Natural killer cell treated with Interleukin-12 subunit alpha and Interleukin-12 subunit beta and Interleukin-15 and Interleukin-18, amount 100 ng/mL, for 72 hours (primary cell): ENCODE measurements around the gene HDAC10. TPM values are rescaled to one million over a fixed set of nuclear protein-coding genes. Genes with fewer than 3 reads are reported as not detected.

ENCODE experiments used
- ATAC-seq, 2 donors: fragments of 150-1000 bp; cut with Tn5 transposase in 1 of 2; sonication (Bioruptor Pico), chemical (Tn5 transposase) in 1 of 2; 2 replicates each; pipeline ENCODE4 v1.10.0; 2021
- DNase-seq: peaks from one replicate; pipeline ENCODE4 v3.0.0; 2022; ENCODE audit warnings: low spot score
- H3K27ac Mint-ChIP-seq, 2 donors: 1 replicate in 1 of 2; 2 replicates in 1 of 2; pipeline ENCODE4 v1.8.0; 2022; ENCODE audit warnings: mixed read lengths in 2 of 2, mild to moderate bottlenecking in 1 of 2, moderate library complexity in 1 of 2
- H3K27me3 Mint-ChIP-seq, 2 donors: 1 replicate in 1 of 2; 2 replicates in 1 of 2; pipeline ENCODE4 v1.8.0; 2022; ENCODE audit warnings: mixed read lengths in 2 of 2
- H3K36me3 Mint-ChIP-seq: one replicate; pipeline ENCODE4 v1.8.0; 2022; ENCODE audit warnings: mixed read lengths
- H3K4me1 Mint-ChIP-seq, 2 donors: 1 replicate in 1 of 2; 2 replicates in 1 of 2; pipeline ENCODE4 v1.8.0; 2022; ENCODE audit warnings: low read depth in 2 of 2, mixed read lengths in 2 of 2, mild to moderate bottlenecking in 1 of 2
- H3K4me3 Mint-ChIP-seq: one replicate; pipeline ENCODE4 v1.8.0; 2022; ENCODE audit warnings: mixed read lengths
- H3K9me3 Mint-ChIP-seq: 2 replicates; pipeline ENCODE4 v1.8.0; 2022; ENCODE audit warnings: mixed read lengths
- total RNA-seq, 2 donors: library from RNA; stranded (reverse); gene quantifications; one replicate each; pipeline ENCODE4 v1.2.3, GENCODE V29; 2022

The HDAC10 gene
- total RNA-seq, 2 donors from 2014 or later: 54.5 to 113 TPM

DNA sequence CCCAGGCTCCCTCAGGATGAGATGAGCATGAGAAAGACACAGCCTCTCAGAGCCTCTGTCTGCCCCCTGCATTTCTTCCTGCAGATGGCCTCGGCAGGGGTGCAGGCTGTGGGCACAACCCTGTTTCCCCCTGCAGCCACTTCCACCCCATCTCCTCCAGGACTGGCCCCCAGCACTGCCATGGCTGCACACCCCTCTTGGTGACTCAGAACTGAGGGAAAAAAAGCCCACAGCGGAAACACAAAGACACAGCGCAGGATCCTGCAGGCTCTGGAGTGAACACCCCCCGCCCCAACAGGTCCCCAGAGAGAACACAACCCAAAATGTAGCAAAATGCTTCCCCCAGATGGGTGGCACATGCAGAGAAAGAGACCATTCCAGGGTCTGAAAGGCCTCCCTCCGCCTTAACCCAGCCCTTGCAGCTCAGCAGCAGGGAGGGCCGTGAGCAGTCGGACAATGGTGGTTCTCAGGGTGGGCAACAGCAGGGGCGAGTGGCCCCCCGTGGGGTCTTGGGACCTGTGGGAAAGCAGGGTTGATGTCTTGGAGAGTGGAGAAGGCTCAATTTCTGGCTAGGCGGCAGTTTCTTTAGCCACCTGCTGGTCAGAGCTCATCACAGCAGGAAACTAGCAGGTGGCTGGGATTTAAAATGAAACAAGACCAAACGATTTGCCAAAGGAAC is 14.2 kb downstream of the HDAC10 start:
- Mint-ChIP-seq H3K9me3 (no peaks in the 10 kb centered on the region), H3K4me3 (no peak overlapping the region), H3K27ac (no peak overlapping the region), H3K27me3 (no peaks in the 10 kb centered on the region), H3K36me3 (no peaks in the 10 kb centered on the region), H3K4me1 (peaks cover 20 to 39% of the 10 kb centered on the region in 2 donors)
- DNase-seq (no peak), ATAC-seq (no peak)

DNA sequence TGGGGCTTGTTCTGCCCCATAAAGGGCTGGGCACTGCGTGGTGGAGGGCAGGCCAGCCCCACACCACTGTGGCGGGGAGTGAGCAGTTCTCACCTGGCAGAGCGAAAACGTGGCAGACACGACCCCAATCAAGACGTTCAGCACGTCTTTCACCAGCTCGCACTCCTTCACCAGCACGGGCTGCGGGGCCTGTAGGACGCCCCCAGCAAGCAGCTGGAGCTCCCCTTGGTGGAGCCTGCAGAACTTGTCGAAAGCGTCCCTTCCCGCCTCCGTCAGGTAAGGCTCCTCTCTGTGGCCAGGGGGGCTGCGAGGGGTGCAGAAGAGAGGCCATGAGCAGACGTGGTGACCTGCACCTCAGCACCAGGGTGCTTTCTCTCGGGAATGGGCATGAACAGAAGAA is 17.8 kb downstream of the HDAC10 start:
- no peak for DNase-seq
- Mint-ChIP-seq H3K27ac (no peak overlapping the region), H3K9me3 (no peaks in the 10 kb centered on the region), H3K4me1 (peaks cover 11 to 36% of the 10 kb centered on the region in 2 donors), H3K4me3 (no peak overlapping the region), H3K36me3 (no peaks in the 10 kb centered on the region), H3K27me3 (no peaks in the 10 kb centered on the region)
- no peak for ATAC-seq

- Mint-ChIP-seq H3K4me3 (no peak overlapping the region), H3K27me3 (no peaks in the 10 kb centered on the region), H3K9me3 (no peaks in the 10 kb centered on the region), H3K27ac (no peak overlapping the region), H3K36me3 (no peaks in the 10 kb centered on the region), H3K4me1 (peaks cover 11 to 32% of the 10 kb centered on the region in 2 donors)
- ATAC-seq (no peak), DNase-seq (no peak)
Observed at GRCh38 chr22:50232481-50233151, 18.4 kb downstream of the HDAC10 start.

DNA sequence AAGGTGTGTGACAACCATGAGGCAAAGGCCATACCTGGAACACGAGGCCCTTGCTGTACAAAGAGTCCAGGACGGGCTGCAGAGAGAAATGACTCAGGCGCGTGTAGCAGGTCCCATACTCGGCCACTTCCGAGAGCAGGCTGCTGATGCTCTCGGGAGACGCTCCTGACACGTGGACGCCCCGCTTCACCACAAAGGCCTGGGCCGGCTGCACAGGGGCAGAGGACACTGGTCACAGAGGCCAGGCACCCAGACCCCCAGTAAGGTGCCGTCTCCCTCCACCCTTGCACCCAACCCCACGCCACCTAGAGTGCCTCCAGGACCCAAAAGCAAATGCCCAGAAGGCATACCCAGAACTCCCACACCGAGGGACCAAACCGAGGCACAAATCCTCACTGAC is 21.7 kb downstream of the HDAC10 start:
- ATAC-seq (no peak), DNase-seq (no peak)
- Mint-ChIP-seq H3K4me3 (no peak overlapping the region), H3K36me3 (no peaks in the 10 kb centered on the region), H3K9me3 (no peaks in the 10 kb centered on the region), H3K27me3 (no peaks in the 10 kb centered on the region), H3K27ac (no peak overlapping the region), H3K4me1 (peaks cover 1 to 17% of the 10 kb centered on the region in 2 donors)

GRCh38 chr22:50228366-50228765 is 22.7 kb downstream of the HDAC10 start:
- no peak for DNase-seq
- peaks cover 0 to 10% of the 10 kb centered on the region in 2 donors for H3K4me1 Mint-ChIP-seq
- no peaks in the 10 kb centered on the region for H3K36me3 Mint-ChIP-seq
- peak overlapping the region in 1 of 2 donors; percentile 54 for H3K27ac Mint-ChIP-seq
- ATAC-seq: no peak
- H3K27me3 Mint-ChIP-seq: no peaks in the 10 kb centered on the region
- no peaks in the 10 kb centered on the region for H3K9me3 Mint-ChIP-seq
- no peak overlapping the region for H3K4me3 Mint-ChIP-seq

DNA sequence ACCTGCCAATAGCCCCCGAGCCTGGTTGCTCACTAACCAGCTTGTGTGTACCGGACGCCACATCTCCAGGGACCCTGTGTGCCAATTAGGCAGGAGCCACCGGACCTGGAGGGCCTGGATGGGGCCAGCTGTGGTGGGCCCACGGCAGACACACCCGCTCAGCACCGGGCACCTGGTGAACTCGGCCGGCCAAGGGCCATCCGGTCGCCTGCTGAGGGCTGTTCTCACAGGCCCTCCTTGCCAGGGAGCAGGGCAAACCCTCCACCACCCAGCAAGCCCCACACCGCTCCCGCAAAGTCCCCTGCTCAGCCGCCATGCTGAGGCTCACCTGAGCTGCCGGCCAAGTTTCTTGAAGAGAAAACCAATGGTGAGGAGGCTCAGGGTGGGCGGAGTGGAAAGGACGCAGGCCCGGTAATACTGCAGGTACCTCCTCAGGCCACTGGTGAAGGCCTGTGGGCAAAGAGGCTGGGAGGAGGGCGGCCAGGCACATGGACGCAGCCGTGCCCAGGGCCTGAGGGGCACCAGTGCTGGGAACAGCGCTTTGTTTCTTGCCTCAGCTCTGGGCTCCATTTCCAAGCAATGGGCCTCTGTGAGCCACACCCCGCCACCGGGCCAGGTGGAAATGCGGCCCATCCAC is 23.4 kb downstream of the HDAC10 start:
- ATAC-seq (no peak), DNase-seq (no peak)
- no peaks in the 10 kb centered on the region for H3K27me3 Mint-ChIP-seq
- H3K9me3 Mint-ChIP-seq: no peaks in the 10 kb centered on the region
- no peak overlapping the region for H3K4me3 Mint-ChIP-seq
- H3K27ac Mint-ChIP-seq: no peak overlapping the region
- H3K4me1 Mint-ChIP-seq: peaks cover 0 to 10% of the 10 kb centered on the region in 2 donors
- no peaks in the 10 kb centered on the region for H3K36me3 Mint-ChIP-seq

DNA sequence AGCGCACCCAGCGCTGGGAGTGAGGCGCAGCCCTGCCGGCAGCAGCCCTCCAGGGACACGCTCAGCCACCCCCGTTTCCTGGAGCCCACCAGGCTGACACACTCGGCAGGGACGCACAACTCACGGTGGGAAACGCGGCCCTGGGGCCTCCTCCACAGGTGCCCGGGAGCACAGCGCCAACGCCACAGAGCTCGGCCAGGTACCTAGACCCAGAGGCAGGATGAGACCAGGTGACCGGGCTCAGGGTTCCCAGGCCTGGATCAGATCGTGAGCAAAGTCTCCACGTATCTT is 24.2 kb downstream of the HDAC10 start:
- peaks cover 0 to 10% of the 10 kb centered on the region in 2 donors for H3K4me1 Mint-ChIP-seq
- ATAC-seq: no peak
- no peaks in the 10 kb centered on the region for H3K36me3 Mint-ChIP-seq

DNA sequence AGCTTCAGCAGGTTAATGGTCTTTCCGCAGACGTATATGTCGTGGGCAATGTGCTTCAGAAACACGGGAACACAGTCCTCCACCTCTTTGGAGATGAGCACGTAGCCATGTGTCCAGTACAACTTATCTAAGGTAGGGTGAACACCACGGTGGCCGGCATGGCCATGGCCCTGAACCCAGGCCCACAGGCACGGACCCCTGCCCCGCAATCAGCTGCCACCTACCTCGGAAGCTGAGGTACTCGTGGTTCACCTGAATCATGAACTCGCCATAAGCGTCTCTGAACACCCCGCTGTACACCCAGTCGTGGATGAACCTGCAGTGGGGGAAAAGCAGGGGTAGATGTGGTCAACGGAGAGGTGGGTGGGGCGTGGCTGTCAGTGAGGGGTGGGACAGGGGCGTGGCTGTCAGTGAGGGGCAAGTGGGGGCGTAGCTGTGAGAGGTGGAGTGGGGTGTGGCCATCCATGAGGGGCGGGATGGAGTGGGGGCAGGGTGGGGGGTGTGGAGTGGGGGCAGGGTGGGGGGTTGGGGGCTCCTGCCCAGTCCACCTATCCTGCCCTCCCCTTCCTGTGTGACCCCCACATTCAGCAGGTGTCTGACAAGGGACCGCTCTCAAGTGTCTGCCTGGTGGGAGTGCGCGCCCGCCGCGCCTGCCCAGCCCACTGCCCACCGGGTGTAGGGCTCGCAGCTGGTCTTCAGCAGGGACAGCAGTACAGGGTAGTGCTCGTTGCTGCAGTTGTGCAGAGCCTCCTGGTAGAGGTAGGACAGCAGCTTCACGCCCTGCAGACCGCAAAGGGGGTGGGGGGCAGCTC is 24.8 kb downstream of the HDAC10 start:
- Mint-ChIP-seq H3K9me3 (no peaks in the 10 kb centered on the region), H3K36me3 (no peaks in the 10 kb centered on the region), H3K4me3 (no peak overlapping the region), H3K27ac (no peak overlapping the region), H3K4me1 (peaks cover 0 to 10% of the 10 kb centered on the region in 2 donors), H3K27me3 (no peaks in the 10 kb centered on the region)
- no peak for ATAC-seq
- DNase-seq: no peak

More for the DNA sequence above, 24.2 kb downstream of the HDAC10 start:
- Mint-ChIP-seq H3K9me3 (no peaks in the 10 kb centered on the region), H3K27ac (no peak overlapping the region), H3K27me3 (no peaks in the 10 kb centered on the region), H3K4me3 (no peak overlapping the region)
- no peak for DNase-seq

- Mint-ChIP-seq H3K4me1 (peaks cover 0 to 10% of the 10 kb centered on the region in 2 donors), H3K27ac (no peak overlapping the region), H3K27me3 (no peaks in the 10 kb centered on the region), H3K36me3 (no peaks in the 10 kb centered on the region), H3K9me3 (no peaks in the 10 kb centered on the region), H3K4me3 (no peak overlapping the region)
- DNase-seq: no peak
- no peak for ATAC-seq
Observed at GRCh38 chr22:50225200-50225969, 25.7 kb downstream of the HDAC10 start.

DNA sequence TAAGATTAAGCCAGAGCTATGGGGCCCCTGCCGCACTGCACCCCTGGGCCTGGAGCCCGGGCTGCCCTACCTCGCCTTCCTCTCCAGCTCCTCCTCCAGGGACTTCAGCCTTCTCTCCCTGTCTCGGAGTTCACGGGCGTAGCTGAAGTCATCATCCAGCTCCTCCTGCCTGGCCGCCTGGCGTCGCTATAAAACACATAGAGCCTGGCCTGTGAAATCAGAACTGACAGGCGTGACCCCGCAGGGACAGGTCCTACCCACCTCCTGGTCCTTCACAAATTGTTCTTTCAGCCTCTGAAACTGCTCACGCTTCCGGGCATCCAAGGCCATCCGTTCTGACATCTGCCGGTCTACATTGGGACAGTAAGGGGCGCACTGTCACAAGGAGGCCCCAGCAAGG is 27.0 kb downstream of the HDAC10 start:
- no peak for DNase-seq
- no peaks in the 10 kb centered on the region for H3K27me3 Mint-ChIP-seq

DNA sequence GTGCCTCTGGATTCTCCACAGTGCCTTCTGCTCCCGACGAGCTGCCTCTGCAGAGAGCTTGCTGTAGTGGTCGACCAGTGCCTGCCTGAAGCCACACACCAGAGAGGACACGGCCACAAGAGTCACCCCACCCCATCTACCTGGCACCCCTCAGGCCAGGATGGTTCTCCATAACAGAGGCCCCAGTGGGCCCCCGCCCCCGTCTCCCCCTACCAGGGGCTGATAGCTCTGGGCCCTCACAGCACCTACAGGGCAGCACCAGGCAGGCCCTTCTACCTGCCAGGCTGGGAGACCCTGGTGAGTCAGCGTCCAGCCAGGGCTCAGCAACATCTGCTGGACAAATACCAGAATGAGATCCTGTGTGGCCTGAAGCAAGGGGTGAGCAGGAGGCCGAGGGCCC is 28.6 kb downstream of the HDAC10 start:
- no peaks in the 10 kb centered on the region for H3K27me3 Mint-ChIP-seq
- H3K4me3 Mint-ChIP-seq: no peak overlapping the region
- ATAC-seq (no peak), DNase-seq (no peak)
- H3K36me3 Mint-ChIP-seq: no peaks in the 10 kb centered on the region
- no peaks in the 10 kb centered on the region for H3K9me3 Mint-ChIP-seq
- no peak overlapping the region for H3K27ac Mint-ChIP-seq
- peaks cover 0 to 3% of the 10 kb centered on the region in 2 donors for H3K4me1 Mint-ChIP-seq

More for the DNA sequence above, 27.0 kb downstream of the HDAC10 start:
- no peak overlapping the region for H3K4me3 Mint-ChIP-seq
- no peak overlapping the region for H3K27ac Mint-ChIP-seq
- H3K9me3 Mint-ChIP-seq: no peaks in the 10 kb centered on the region
- no peak for ATAC-seq
- H3K4me1 Mint-ChIP-seq: peaks cover 0 to 10% of the 10 kb centered on the region in 2 donors
- H3K36me3 Mint-ChIP-seq: no peaks in the 10 kb centered on the region

DNA sequence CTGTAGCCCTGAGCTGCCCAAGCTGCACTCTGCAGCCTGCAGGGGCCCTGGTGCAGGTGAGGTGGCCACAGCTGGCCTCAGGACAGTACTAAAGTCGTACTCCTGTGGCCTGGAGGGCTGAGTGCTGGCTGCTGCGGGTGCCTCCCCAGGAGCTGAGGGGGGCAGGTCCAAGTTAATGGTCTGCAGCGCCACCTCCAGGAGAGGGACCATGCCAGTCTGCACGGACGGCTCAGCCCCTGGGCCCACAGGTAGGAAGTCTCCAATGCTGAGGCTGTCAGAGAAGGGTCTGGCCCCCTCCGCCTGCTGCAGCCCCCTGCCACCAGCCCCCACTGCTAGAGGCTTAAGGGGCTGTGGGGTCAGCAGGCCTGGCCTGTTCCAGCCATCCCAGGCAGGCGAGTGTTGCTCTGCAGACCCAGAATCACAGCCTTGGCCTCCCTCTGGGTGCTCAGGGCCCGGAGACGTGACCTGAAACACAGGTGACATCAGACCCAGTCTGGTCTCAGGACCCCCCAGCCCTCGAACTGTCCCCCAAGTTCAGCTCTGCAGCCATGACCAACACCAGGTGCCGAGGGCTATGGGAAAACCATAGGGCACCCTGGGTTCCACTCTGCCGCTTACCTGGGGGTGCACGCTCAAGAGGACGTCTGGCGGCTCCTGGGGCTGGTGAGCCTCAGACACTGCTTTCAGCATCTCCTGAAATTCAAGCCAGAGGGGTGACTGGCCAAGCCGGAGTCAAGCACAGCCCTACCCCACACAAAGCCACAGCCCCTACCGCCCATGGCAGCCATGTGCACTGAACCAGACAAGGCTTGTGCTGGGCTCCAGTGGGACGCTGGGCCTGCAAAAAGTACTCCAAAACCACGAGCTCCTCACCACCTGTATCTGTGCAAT is 29.4 kb downstream of the HDAC10 start:
- Mint-ChIP-seq H3K27ac (no peak overlapping the region), H3K27me3 (no peaks in the 10 kb centered on the region), H3K36me3 (no peaks in the 10 kb centered on the region), H3K4me3 (no peak overlapping the region), H3K4me1 (no peaks in the 10 kb centered on the region), H3K9me3 (no peaks in the 10 kb centered on the region)
- DNase-seq (no peak), ATAC-seq (no peak)
